Measurements from ENCODE around the gene PPP6R3.
"Not testable (repeated sequence)": the region's sequence is repeated elsewhere in the genome, so short reads cannot be mapped to it uniquely, and the experiment has no call there.

PPP6R3 gene

DNA sequence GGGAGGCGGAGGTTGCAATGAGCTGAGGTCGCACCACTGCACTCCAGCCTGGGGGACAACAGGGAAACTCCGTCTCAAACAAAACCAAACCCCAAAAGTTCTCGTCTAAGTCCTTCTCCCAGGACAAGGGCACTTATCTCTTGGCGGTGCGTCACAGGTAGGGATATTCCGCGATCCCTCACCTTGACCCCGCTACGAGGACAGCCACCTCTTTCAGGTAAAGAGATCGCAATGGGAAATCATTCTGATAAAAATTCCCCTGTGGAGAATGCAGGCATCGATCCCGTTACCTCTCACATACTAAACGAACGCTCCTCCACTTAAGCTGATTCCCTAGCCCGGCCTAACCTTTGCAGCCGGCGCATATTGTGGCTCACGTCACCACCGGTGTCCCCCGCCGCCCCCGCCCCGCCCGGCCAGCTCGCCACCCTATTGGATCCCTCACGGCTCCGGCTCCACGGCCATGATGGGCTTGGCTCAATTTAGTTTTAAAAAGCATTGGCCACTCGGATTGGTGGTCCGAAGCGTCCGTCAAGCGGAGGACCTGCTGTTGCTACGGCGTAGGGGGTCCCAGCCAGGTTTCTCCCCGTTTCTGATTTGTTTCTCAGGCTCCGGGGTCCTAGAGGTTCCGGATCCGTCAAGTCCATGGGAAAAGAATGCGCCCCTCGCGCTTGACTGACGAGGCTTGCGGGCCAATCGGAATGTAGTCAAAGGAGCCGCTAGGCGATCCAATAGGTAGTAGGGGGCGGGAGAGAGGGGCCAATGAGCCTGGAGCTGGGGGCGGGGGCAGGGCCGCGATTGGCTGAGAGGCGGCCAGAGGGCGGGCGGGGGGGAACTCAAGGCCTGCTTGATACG is 439 bp upstream of the PPP6R3 start:
- DNase-seq = peak; percentile 89 to 96 (median 93)

DNA sequence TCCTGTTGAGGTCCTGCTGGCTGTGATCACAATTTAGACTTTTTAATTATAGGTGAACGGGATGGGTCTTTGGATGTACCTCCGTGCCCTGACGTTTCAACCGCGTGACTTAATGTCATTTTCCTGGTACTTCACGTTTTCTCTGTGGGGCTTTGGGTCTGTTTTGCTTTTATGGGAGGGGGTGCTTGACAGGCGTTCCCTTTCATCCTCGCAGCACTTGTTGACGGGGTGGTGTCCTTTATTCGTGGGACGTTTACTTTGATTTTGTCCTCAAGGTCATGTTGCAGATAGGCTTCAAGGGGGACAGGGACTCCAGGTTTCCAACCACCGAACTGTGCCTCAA is 994 bp downstream of the PPP6R3 start:
- no peak for DNase-seq

DNA sequence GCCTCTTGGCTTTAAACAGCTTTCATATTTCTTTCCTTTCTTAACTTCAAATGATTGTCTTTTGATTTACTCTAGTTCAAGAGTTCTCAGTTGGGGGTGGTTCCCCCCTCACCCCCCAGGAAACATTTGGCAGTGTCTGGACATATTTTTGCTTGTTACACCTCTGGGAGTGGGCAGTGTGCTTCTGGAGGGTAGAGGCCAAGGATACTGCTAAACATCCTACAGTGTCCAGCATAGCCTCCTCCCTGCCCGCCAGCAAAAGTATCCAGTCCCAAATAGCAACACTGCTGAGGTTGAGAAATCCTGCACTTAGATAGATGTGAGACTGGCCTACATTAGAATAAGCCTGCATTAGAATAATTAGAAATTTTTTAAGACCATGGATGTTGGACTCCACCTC is 3.2 kb downstream of the PPP6R3 start:
- DNase-seq = no peak

DNA sequence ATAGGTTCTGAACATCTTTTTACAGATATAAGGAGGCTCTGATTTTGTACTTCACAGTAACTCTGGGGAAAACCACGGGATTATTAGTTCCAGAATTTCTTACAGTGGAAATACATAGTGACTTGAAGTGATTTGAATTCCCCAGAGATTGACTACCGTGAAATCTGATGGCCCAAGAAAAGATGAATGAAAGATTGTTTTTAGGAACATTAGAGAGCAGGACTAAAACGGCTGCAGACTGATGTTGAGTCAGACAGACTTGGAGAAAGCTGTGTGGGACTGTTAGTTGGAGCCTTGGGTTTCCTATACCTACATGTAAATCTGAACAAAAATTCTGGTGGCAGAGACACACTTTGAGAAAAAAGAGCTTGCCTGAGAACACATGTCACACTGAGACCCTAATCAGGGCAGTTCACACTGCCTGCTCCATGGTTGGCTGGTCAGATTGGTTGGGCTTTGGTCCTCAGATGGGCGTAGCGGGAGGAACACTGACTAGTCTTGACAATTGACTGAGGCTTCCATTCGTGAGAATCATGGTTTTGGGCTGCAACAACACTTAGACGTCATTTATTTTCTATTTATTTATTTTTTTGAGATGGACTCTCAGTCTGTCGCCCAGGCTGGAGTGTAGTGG is 6.8 kb downstream of the PPP6R3 start:
- no peak for DNase-seq

DNA sequence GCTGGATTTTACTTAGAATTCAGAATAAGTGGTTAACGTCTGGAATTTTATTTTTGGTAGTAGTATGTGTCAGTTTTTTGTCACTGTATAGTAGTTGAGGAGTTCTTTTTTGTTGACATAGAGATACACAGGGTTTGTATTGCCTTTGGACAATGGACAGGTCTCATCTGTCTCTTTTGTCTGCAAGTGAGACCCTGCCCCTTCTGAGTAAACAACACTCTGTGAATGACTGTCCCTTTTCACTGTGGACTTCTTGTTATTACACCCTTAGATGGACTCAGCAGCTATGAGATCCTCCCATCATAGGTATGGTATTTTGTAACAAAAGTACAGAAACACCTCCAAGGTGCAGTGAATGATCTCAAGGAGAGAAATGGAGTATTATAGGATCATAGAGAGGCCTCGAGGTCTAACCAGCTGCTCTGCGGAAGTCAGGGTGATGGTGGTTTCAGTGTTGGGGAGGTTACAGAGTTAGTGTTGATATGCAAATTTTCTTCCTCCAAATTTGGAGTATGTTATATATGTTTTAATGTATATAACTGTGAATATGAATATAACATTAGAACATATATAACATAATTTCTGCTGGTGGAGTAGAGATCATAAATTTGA is 7.8 kb downstream of the PPP6R3 start:
- no peak for DNase-seq

DNA sequence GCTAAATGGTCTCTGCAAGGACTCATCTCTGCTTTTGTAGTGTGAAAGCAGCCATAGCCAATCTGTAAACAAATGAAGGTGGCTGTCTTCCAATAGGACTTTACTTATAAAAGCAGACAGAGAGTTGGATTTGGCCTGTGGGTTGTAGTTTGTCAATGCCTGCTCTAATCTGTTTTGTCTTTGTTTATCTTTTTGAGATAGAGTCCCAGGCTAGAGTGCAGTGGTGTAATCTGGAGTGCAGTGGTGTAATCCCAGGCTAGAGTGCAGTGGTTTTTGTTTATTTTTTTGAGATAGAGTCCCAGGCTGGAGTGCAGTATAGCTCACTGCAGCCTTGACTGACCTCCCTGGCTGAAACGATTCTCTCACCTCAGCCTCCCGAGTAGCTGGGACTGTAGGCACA is 8.6 kb downstream of the PPP6R3 start:
- no peak for DNase-seq

DNA sequence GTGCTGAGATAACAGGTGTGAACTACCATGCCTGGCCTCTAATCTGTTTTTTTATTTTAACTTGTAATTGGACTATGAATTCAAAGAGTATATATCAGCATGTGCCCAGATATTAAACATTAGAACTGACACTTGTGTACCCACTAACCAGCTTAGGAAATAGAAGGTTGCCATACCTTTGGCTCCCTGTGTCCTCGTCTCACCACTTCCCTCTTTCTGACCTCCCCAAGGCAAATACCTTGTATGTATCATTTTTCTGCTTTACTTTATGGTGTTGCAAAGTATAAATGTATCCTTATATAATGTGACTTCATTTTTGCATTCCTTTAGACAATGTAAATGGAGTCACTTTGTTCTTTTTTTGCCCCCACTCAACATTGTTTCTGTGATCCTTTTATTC is 9.1 kb downstream of the PPP6R3 start:
- DNase-seq = no peak

DNA sequence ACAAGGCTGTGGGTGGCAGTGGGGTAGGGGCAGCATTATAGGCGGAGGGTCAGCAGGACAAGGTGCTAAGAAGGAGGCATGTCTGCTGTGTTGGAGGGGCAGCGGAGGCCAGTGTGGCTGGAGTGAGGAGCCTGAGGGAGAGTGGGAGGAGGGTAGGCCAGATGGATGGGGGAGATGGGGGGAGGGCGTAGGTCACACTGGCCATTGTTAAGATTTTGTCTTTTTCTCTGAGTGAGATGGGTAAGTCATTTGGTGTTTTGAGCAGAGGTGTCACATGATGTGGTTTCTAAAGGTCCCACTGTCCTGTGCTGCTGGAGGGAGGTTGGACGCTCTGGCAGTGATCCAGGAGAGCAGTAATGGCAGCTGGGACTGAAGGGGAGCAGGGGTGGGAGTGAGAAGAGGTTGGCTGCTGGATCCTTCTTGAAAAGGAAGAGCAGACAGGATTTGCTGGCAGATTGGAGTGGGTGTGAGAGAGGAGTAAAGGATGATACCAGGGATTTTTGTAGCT is 9.8 kb downstream of the PPP6R3 start:
- DNase-seq = no peak

DNA sequence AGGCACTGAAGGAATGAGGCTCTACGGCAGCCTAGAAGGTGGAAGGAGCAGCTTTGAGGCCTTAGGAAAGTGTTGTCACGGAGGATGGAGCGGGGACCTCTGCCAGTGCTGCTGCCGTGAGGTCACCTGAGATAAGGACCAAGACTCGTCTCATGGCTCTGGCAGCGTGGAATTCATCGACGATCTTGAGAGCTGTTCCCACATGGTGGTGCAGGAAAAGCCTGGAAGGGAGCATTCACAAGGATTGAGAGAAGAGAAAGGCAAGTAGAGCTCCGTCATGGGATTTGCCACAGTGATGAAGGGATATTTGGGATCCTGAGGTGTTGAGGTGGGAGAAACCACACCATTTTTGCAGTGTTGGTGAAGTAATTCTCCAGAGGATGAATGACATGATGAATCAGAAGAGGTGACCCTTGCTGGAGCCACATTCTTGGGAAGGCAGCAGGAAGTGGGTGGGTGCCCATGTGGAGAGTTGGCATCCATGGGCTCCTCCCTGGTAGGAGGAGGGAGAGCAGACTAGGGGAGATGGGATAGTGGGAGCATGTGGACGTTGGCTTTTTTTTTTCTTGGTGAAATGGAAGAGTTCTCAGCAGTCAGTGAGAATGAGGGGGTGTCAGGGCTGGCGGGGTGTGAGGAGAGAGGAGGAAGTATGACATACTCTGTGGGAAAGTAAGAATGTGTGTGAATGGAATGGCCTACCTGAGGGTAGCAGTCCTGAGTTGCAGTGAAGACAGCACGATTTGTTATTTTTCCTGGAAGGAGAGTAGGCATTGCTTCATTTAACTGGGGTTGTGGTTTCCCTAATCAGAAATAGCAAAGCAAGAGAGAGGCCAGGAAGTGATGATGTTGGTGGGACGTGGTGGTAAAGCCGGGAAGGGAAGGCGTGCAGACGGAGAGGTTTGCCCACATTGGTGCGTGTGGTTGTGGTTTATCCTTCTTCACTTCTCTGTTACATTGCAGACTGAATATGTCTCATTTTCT is 11.1 kb downstream of the PPP6R3 start:
- DNase-seq = peak in 4 of 5 donors; percentile 26 to 83 (median 34)

DNA sequence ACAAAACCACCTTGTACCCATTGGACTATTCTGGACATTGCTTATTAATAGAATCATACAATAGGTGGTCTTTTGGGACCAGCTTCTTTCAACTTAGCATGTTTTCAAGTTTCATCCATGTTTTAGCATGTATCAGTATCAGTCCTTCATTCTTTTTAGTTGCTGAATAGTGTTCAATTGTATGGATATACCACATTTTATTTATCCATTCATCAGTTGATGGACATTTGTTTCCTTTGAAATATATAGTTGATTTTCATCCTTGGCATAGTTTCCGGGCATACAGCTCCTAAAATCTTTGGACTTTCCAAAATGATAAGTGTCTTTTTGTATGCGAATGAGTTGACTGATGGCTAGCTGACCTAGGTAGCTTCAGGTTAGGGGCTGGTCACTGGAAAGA is 12.2 kb downstream of the PPP6R3 start:
- DNase-seq = no peak

DNA sequence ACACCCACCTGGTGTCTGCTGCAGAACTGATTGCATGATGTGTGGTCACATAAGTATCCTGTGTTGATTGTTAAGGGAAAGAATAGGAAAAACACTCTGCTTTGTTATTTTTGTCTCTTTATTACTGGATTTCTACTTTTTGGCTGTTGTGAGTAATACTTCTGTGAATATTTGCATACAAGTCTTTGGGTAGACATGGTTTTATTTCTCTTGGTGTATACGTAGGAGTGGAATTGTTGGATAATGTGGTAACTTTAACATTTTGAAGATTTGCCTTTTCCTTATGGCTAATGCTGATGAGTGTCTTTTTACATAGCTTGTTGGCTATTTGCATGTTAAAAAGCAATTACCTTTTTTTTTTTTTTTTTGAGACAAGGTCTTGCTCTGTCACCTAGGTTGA is 13.1 kb downstream of the PPP6R3 start:
- DNase-seq = no peak

DNA sequence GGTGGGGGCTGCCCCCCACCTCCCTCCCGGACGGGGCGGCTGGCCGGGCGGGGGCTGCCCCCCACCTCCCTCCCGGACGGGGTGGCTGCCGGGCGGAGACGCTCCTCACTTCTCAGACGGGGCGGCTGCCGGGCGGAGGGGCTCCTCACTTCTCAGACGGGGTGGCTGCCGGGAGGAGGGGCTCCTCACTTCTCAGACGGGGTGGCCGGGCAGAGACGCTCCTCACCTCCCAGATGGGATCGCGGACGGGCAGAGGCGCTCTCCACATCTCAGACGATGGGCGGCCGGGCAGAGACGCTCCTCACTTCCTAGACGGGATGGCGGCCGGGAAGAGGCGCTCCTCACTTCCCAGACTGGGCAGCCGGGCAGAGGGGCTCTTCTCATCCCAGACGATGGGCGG is 15.1 kb downstream of the PPP6R3 start:
- not testable (repeated sequence) for DNase-seq

DNA sequence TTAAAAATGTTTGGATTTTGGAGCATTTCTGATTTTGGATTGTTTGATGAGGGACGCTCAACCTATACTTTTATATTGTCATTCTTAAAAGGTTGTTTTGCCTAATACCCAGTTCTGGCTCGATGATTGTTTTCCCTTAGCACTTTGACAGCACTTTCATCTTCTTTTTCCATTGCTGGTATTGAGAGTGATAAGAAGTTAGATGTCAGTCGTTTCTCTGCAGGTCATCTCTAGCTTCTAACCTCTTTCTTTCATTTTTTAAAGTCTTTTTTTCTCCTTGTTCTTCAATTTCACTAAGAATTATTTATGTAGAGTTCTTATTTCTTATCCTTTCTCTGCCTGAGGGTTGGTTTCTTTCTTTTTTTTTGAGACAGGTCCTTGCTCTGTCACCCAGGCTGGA is 18.8 kb downstream of the PPP6R3 start:
- DNase-seq = no peak

DNA sequence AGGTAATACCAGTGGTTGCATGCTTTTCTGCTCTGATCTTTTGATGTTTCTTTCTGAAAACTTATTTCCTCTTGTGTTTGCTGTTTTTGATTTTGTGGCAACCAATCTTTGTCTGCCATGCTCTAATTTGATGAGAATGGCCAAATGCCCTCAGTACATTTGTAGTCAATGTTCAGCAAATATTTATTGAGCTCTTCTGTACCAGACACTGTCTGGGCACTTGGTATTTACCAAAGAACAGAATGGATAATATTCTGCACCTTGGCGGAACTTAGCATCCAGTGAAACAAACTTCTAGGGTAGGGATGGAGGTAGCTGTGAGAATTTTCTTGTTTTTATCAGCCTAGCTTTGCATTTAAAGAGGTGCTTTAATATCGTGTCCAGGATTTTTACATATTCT is 19.6 kb downstream of the PPP6R3 start:
- DNase-seq = no peak

DNA sequence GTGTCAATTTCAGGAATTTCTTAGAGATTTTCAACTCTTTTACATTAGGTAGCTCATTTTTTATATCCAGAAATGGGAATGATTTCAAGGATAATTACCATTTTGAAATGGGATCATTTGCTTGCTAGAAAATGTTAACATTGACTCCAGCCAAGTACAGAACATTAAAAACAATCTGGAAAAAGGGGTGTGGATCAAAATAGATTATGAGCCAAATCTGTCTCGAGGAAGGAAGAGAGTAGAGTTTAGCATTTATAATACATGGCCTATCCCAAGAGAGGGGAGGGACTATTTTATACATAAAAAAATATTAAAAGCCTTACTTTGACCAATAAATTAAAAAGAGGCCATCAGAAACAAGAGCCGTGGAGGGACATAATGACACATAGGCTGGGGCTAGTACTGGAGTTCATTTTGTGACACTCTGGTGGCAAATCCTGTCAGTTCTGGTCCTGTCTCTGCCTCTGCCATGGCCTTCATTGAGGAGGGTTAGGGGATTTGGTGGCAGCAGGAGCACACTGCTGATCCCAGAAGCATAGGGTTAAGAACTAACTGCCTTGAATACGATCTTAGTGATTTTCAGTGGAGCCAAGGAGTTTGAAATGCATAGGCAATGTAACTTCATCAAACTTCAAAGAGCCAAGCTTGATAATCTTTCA is 20.4 kb downstream of the PPP6R3 start:
- DNase-seq = no peak

DNA sequence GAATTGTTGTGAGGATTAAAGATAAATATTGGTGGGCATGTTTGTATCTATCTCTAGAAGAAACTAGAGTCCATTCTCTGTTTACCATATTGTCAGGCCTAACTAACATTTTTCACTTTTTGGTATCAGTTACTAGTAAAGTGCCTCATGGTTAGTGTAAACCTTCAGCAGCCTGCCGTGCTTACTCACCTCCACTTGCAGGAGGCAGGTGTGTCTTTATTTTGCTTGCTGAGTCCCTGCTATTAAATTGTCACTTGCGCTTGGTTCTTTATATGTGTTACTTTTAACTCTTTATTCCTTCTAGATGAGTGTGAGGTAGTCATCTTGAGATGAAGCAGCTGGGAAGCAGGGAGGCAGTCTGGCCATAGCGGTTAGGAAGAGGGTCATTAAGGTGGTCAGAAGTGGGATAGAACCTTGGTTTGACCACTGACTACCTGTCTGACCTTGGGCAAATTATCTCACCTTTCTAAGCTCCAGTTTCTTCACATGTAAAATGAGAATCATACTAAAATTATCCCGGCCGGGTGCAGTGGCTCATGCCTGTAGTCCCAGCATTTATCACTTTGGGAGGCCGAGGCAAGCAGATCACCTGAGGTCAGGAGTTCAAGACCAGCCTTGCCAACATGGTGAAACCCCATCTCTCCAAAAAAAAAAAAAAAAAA is 21.2 kb downstream of the PPP6R3 start:
- no peak for DNase-seq

DNA sequence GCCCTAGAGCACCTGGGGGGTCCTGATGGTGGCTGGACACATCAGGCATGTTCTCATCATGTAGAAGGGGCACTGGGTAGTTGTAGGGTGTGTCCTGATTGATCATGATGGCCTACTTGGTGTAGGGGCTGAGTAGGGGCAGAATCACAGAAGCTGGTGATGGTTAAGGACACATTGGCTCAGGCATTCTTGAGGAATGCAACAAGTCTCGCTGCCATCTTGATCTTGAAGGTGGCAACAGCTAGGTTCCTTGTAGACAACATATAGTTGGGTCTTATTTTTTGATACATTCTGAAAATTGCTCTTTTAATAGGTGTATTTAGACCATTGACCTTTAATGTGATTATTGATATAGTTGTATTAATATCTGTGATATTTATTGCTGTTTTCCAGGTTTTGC is 28.1 kb downstream of the PPP6R3 start:
- DNase-seq = no peak

DNA sequence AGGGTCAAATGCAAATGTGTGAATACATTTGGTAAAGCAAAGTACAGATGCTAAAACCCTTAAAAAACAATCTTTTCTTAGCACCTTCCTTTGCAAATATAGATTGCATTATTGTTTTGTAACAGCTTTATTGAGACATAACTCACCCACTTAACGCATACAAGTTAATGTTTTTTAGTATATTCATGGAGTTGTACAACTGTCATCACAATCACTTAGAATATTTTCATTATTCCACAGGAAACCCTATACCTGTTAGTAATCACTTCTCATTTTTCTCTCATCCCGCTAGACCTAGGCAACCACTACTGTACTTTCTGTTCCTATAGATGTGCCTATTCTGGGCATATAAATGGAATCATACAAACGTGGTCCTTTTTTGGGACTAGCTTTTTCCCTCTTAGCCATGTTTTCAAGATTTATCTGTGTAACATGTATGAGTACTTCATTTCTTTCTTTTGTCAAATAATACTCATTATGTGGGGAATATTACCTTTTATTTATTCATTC is 34.7 kb downstream of the PPP6R3 start:
- DNase-seq = no peak

DNA sequence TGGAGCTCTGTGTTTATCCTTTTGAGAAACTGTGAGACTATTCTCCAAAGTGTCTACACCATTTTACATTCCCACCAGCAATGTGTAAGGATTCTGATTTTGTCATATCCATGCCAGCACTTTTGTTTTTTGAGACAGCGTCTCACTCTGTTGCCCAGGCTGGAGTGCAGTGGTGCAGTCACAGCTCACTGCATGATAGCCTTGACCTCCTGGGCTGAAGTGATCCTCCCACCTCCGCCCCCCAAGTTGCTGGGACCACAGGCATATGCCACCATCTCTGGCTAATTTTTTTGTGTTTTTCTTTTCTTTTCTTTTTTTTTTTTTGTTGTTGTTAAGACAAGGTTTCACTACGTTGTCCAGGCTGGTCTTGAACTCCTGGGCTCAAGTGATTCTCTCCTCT is 35.3 kb downstream of the PPP6R3 start:
- DNase-seq = no peak

DNA sequence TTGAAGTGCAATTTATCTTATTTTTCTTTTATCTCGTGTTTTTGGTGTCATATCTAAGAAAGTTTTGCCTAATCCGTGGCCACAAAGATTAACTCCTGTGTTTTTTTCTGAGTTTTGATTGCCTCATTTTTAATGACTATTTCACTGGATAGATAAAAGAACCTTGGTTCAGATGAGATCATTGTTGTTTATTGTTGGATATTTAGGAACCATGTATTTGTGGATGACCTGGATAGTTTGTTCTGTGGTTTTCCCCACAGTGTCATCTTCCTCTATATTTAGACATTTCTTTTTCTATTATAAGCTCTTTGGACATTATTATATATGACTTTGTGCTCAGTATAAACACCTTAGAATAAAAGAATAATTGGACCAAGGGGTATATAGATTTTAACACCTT is 37.2 kb downstream of the PPP6R3 start:
- no peak for DNase-seq

DNA sequence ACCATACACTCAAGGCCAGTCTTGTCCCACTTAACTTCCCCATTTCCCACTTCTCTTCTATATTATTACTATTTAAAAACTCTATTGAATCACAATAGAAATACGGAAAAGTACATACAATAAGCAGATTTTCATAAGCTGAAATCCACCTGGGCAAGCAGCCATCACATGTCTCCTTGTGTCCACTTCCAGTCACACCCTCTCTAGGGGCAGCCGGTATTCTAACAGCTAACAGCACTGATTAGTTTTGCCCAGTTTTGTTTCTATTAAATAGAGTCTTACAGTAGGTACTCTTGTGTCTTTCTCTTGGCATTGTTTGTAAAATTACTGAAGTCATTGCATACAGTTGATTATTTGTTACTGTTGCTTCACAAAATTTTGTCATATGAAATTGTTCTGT is 37.8 kb downstream of the PPP6R3 start:
- DNase-seq = no peak

All from T-helper 1 cell (primary cell).